ENCODE results near the gene SCMH1. TPM values are rescaled to one million over a fixed set of nuclear protein-coding genes. Genes with fewer than 3 reads are reported as not detected.
"Not testable (repeated sequence)": the region's sequence is repeated elsewhere in the genome, so short reads cannot be mapped to it uniquely, and the experiment has no call there.

Gene SCMH1
- total RNA-seq, 1 donor from 2014 or later: 18.4 TPM

GRCh38 chr1:41207053-41207452 lies 35.1 kb downstream of the SCMH1 start:
- not testable (repeated sequence) for H3K4me1 Mint-ChIP-seq (ENCODE audit: low read depth, unreplicated experiment); H3K36me3 ChIP-seq (ENCODE audit: insufficient read depth, low read length); H3K4me2 ChIP-seq (ENCODE audit: low read length); H3K27ac ChIP-seq (ENCODE audit: low read depth, low read length); H4K20me1 ChIP-seq (ENCODE audit: insufficient read depth, low read length); H3K4me3 ChIP-seq (ENCODE audit: insufficient read depth, low read depth, low read length); H3K9ac ChIP-seq (ENCODE audit: low read length); H3K9me3 ChIP-seq (ENCODE audit: insufficient read depth, low read depth, low read length); FAIRE-seq; H3K27me3 ChIP-seq (ENCODE audit: insufficient read depth, low read length); H3K79me2 ChIP-seq (ENCODE audit: insufficient read depth, low read length); H2AFZ ChIP-seq (ENCODE audit: low read depth, low read length); H3K4me1 ChIP-seq (ENCODE audit: insufficient read depth, low read length); H3K27ac Mint-ChIP-seq (ENCODE audit: unreplicated experiment); DNase-seq (ENCODE audit: low read depth); H3K4me3 Mint-ChIP-seq (ENCODE audit: unreplicated experiment); H3K27me3 Mint-ChIP-seq (ENCODE audit: low read depth, unreplicated experiment)
- peaks cover 20% of the 10 kb centered on the region for H3K36me3 Mint-ChIP-seq (ENCODE audit: low read depth, unreplicated experiment)
- H3K9me3 Mint-ChIP-seq (ENCODE audit: unreplicated experiment): peaks cover 26% of the 10 kb centered on the region

GRCh38 chr1:41200728-41201127 lies 41.4 kb downstream of the SCMH1 start:
- Mint-ChIP-seq H3K27ac (ENCODE audit: unreplicated experiment) (no peak overlapping the region), H3K27me3 (ENCODE audit: low read depth, unreplicated experiment) (no peaks in the 10 kb centered on the region)

GRCh38 chr1:41199375-41199774 lies 42.7 kb downstream of the SCMH1 start:
- Histone ChIP-seq H3K27me3 (ENCODE audit: insufficient read depth, low read length) (no peaks in the 10 kb centered on the region), H3K4me3 (ENCODE audit: insufficient read depth, low read depth, low read length) (no peak overlapping the region), H3K4me2 (ENCODE audit: low read length) (no peak overlapping the region), H3K4me1 (ENCODE audit: insufficient read depth, low read length) (no peaks in the 10 kb centered on the region), H3K27ac (ENCODE audit: low read depth, low read length) (no peak overlapping the region), H3K9me3 (ENCODE audit: insufficient read depth, low read depth, low read length) (no peaks in the 10 kb centered on the region), H4K20me1 (ENCODE audit: insufficient read depth, low read length) (no peaks in the 10 kb centered on the region), H3K36me3 (ENCODE audit: insufficient read depth, low read length) (no peaks in the 10 kb centered on the region), H2AFZ (ENCODE audit: low read depth, low read length) (no peak overlapping the region), H3K9ac (ENCODE audit: low read length) (no peak overlapping the region), H3K79me2 (ENCODE audit: insufficient read depth, low read length) (no peaks in the 10 kb centered on the region)
- no peak for FAIRE-seq
- TF ChIP-seq EZH2 (IDR thresholded peaks at IDR 0.05; ENCODE audit: insufficient read depth, low read length) (no peak), CTCF (IDR thresholded peaks at IDR 0.05; ENCODE audit: insufficient read depth, low read depth, low read length) (no peak)
- H3K4me3 Mint-ChIP-seq (ENCODE audit: unreplicated experiment): no peak overlapping the region
- no peaks in the 10 kb centered on the region for H3K4me1 Mint-ChIP-seq (ENCODE audit: low read depth, unreplicated experiment)
- H3K36me3 Mint-ChIP-seq (ENCODE audit: low read depth, unreplicated experiment): peaks cover 9% of the 10 kb centered on the region
- H3K9me3 Mint-ChIP-seq (ENCODE audit: unreplicated experiment): peaks cover 2% of the 10 kb centered on the region
- no peak for DNase-seq (ENCODE audit: low read depth)
- no peak overlapping the region for H3K27ac Mint-ChIP-seq (ENCODE audit: unreplicated experiment)
- no peaks in the 10 kb centered on the region for H3K27me3 Mint-ChIP-seq (ENCODE audit: low read depth, unreplicated experiment)

More at GRCh38 chr1:41200728-41201127, 41.4 kb downstream of the SCMH1 start:
- H3K36me3 ChIP-seq (ENCODE audit: insufficient read depth, low read length): no peaks in the 10 kb centered on the region
- FAIRE-seq (no peak), DNase-seq (ENCODE audit: low read depth) (no peak)
- Mint-ChIP-seq H3K9me3 (ENCODE audit: unreplicated experiment) (peaks cover 7% of the 10 kb centered on the region), H3K4me1 (ENCODE audit: low read depth, unreplicated experiment) (no peaks in the 10 kb centered on the region), H3K4me3 (ENCODE audit: unreplicated experiment) (no peak overlapping the region), H3K36me3 (ENCODE audit: low read depth, unreplicated experiment) (peaks cover 17% of the 10 kb centered on the region)
- no peaks in the 10 kb centered on the region for H3K27me3 ChIP-seq (ENCODE audit: insufficient read depth, low read length)
- H3K4me2 ChIP-seq (ENCODE audit: low read length): no peak overlapping the region
- no peak overlapping the region for H2AFZ ChIP-seq (ENCODE audit: low read depth, low read length)
- TF ChIP-seq CTCF (IDR thresholded peaks at IDR 0.05; ENCODE audit: insufficient read depth, low read depth, low read length): no peak
- no peak for TF ChIP-seq EZH2 (IDR thresholded peaks at IDR 0.05; ENCODE audit: insufficient read depth, low read length)
- H3K27ac ChIP-seq (ENCODE audit: low read depth, low read length): no peak overlapping the region
- no peaks in the 10 kb centered on the region for H3K4me1 ChIP-seq (ENCODE audit: insufficient read depth, low read length)
- no peaks in the 10 kb centered on the region for H3K79me2 ChIP-seq (ENCODE audit: insufficient read depth, low read length)
- H3K4me3 ChIP-seq (ENCODE audit: insufficient read depth, low read depth, low read length): no peak overlapping the region
- H4K20me1 ChIP-seq (ENCODE audit: insufficient read depth, low read length): no peaks in the 10 kb centered on the region
- H3K9ac ChIP-seq (ENCODE audit: low read length): no peak overlapping the region
- no peaks in the 10 kb centered on the region for H3K9me3 ChIP-seq (ENCODE audit: insufficient read depth, low read depth, low read length)
